SK-N-SH (cell line): ENCODE results near the gene TPRG1L. TPM values are rescaled to one million over a fixed set of nuclear protein-coding genes. Genes with fewer than 3 reads are reported as not detected.

ENCODE experiments used
- CTCF ChIA-PET: fragments of 300-600, 350-600 bp; formaldehyde crosslinking; extraction: SDS; loops from one replicate; lab custom pipeline; 2021; lab: Yijun Ruan, JAX
- POLR2A ChIA-PET: fragments of 350-600 bp; sonication (Branson Sonifier 250); formaldehyde crosslinking; extraction: SDS; loops from one replicate; lab custom pipeline; 2020; ENCODE audit warnings: antibody characterized with exemption, inconsistent platforms; lab: Yijun Ruan, JAX
- DNase-seq: peaks from one replicate; pipeline ENCODE4 v3.0.0; 2012
- H2AFZ ChIP-seq: fragments of 200-600 bp; sonication (generic); 2 replicates; pipeline ENCODE4 v1.8.1; 2016; ENCODE audit warnings: antibody characterized with exemption, mild to moderate bottlenecking, low read depth
- H3F3A ChIP-seq: fragments of 200-600 bp; sonication (generic); replicated peaks from 2 replicates; pipeline ENCODE3; 2016; ENCODE audit warnings: antibody characterized with exemption, mild to moderate bottlenecking; ENCODE audit not compliant: insufficient read depth
- H3K27ac ChIP-seq, 2 experiments: fragments of 200-500 bp in 1 of 2; fragments of 200-600 bp in 1 of 2; sonication (Bioruptor generic) in 1 of 2; sonication (generic), shearing (Covaris generic) in 1 of 2; 2 replicates each; pipeline versions ENCODE4 v1.5.1 to v1.6.1; 2014 to 2016; ENCODE audit warnings: low read depth in 2 of 2, inconsistent platforms in 1 of 2, low read length in 1 of 2, mild to moderate bottlenecking in 1 of 2, mixed read lengths in 1 of 2
- H3K27me3 ChIP-seq: fragments of 200-600 bp; sonication (generic), shearing (Covaris generic); 2 replicates; pipeline ENCODE4 v1.6.1; 2016; ENCODE audit warnings: mixed run types; ENCODE audit not compliant: insufficient read depth
- H3K36me3 ChIP-seq, 2 experiments: fragments of 200-500 bp in 1 of 2; fragments of 200-600 bp in 1 of 2; sonication (Bioruptor generic) in 1 of 2; sonication (generic) in 1 of 2; replicated peaks in 1 of 2; 2 replicates each; pipeline versions ENCODE3 to v1.5.1; 2014 to 2016; ENCODE audit warnings: low read length in 1 of 2, mild to moderate bottlenecking in 1 of 2; ENCODE audit not compliant: insufficient read depth in 2 of 2, control insufficient read depth in 1 of 2
- H3K4me1 ChIP-seq, 2 experiments: fragments of 200-500 bp in 1 of 2; fragments of 200-600 bp in 1 of 2; sonication (Bioruptor generic) in 1 of 2; sonication (generic), shearing (Covaris generic) in 1 of 2; 2 replicates each; pipeline versions ENCODE4 v1.5.1 to v1.6.1; 2014 to 2016; ENCODE audit warnings: low read depth in 1 of 2, low read length in 1 of 2, mixed run types in 1 of 2; ENCODE audit not compliant: insufficient read depth in 2 of 2, control insufficient read depth in 1 of 2
- H3K4me2 ChIP-seq: fragments of 200-600 bp; sonication (generic), shearing (Covaris generic); 2 replicates; pipeline ENCODE4 v1.6.1; 2017; ENCODE audit warnings: mixed run types
- H3K4me3 ChIP-seq, 2 experiments: fragments of 200-500 bp in 1 of 2; fragments of 200-600 bp in 1 of 2; sonication (Bioruptor generic) in 1 of 2; sonication (generic), shearing (Covaris generic) in 1 of 2; 2 replicates each; pipeline versions ENCODE4 v1.5.1 to v1.8.1; 2014 to 2016; ENCODE audit warnings: low read depth in 2 of 2, inconsistent platforms in 1 of 2, low read length in 1 of 2, mild to moderate bottlenecking in 1 of 2, mixed read lengths in 1 of 2, moderate library complexity in 1 of 2
- H3K79me2 ChIP-seq: fragments of 200-600 bp; sonication (generic); 2 replicates; pipeline ENCODE4 v1.8.1; 2017; ENCODE audit warnings: mild to moderate bottlenecking; ENCODE audit not compliant: insufficient read depth
- H3K9ac ChIP-seq: fragments of 200-600 bp; sonication (generic); 2 replicates; pipeline ENCODE4 v1.6.1; 2017; ENCODE audit warnings: mixed run types
- H3K9me2 ChIP-seq: fragments of 200-600 bp; sonication (generic); 2 replicates; pipeline ENCODE4 v1.6.1; 2017; ENCODE audit warnings: mixed run types
- H3K9me3 ChIP-seq: fragments of 200-600 bp; sonication (generic); 2 replicates; pipeline ENCODE4 v1.6.1; 2017; ENCODE audit warnings: mixed run types, mild to moderate bottlenecking, moderate library complexity
- H4K20me1 ChIP-seq: fragments of 200-600 bp; sonication (generic); 2 replicates; pipeline ENCODE4 v1.6.1; 2017; ENCODE audit warnings: mild to moderate bottlenecking, mixed run types; ENCODE audit not compliant: insufficient read depth
- EZH2phosphoT487 ChIP-seq: fragments of 200-600 bp; sonication (generic); IDR thresholded peaks from 2 replicates; pipeline ENCODE4 v1.6.1; 2017; ENCODE audit warnings: low read depth, mixed run types, mild to moderate bottlenecking, antibody characterized with exemption, moderate library complexity, borderline replicate concordance
- FOSL2 ChIP-seq: IDR thresholded peaks from 2 replicates; pipeline ENCODE4 v1.4.0; 2012; ENCODE audit warnings: low read depth, mild to moderate bottlenecking, moderate library complexity, borderline replicate concordance
- NRF1 ChIP-seq: IDR thresholded peaks from 2 replicates; pipeline ENCODE4 v1.6.1; 2012; ENCODE audit warnings: low read depth, mild to moderate bottlenecking, low read length
- POLR2AphosphoS5 ChIP-seq: IDR thresholded peaks from 2 replicates; pipeline ENCODE4 v1.6.1; 2012; ENCODE audit warnings: low read depth, low read length
- RCOR1 ChIP-seq: fragments of 150-350 bp; IDR thresholded peaks from 2 replicates; pipeline ENCODE4 v1.6.1; 2017; ENCODE audit warnings: antibody characterized with exemption, low read length
- TCF12 ChIP-seq: IDR thresholded peaks from 2 replicates; pipeline ENCODE4 v1.4.0; 2012
- WGBS: methylation state at CpG from one replicate; pipeline ENCODE4 v1.1.6; 2017; ENCODE audit warnings: low lambda C conversion rate; 5-methylcytosine and 5-hydroxymethylcytosine counted together
- polyA plus RNA-seq, 3 experiments: library from polyadenylated mRNA; depleted of rRNA; stranded (reverse); fragments of >200 nt; gene quantifications; 2 replicates each; pipeline ENCODE4 v1.2.3, GENCODE V29; 2012
- TF ChIP-seq, protein P1 (sequence below): IDR thresholded peaks from 2 replicates; pipeline ENCODE4 v1.4.0; 2012; ENCODE audit warnings: low read depth, borderline replicate concordance
- TF ChIP-seq, protein P2 (sequence below): fragments of 150-350 bp; IDR thresholded peaks from 2 replicates; pipeline ENCODE4 v1.6.1; 2017; ENCODE audit warnings: antibody characterized with exemption, low read length, low read depth, borderline replicate concordance
- TF ChIP-seq, protein P3 (sequence below): IDR thresholded peaks from 2 replicates; pipeline ENCODE4 v1.6.1; 2012; ENCODE audit warnings: mild to moderate bottlenecking, low read depth, low read length, moderate library complexity

TPRG1L gene
- polyA plus RNA-seq, 1 of the 3 experiments (the other 2 are of a cell fraction): 25.9 TPM

DNA sequence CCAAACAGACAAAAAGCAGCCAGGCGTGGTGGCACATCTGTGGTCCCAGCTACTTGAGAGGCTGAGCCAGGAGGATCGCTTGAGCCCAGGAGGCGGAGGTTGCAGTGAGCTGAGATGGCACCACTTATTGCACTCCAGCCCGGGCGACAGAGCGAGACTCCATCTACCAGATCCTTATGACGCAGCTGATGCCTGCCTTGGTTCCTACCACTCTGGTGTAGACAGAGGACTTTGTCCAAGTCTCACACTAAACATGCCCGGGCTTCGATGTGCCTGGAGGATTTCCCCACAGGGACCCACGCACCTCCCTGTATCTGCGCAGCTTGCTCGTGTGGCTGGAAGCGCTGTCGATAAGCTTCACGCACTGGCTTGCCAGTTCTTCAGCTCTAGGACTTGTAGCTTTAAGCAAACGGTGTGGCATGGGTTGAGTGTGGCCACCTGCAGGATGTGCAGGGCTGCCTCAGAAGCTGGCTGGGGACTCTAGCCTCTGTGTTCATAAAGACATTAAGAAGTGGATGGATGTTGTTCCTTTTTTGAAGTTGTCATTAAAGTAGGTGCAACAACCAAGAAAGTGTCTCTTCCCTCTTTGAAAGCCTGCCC is 4.8 kb downstream of the TPRG1L start:
- 98% methylated on average over 9 of the region's 16 CpGs for WGBS
- DNase-seq: no peak
- no peaks in the 10 kb centered on the region for H3K27me3 ChIP-seq
- H4K20me1 ChIP-seq: no peaks in the 10 kb centered on the region
- H3K9me2 ChIP-seq: no peaks in the 10 kb centered on the region
- H3K9ac ChIP-seq: no peak overlapping the region
- H3K36me3 ChIP-seq: peaks cover 9 to 66% of the 10 kb centered on the region in 2 experiments
- H3K27ac ChIP-seq: no peak overlapping the region
- peaks cover 0 to 25% of the 10 kb centered on the region in 2 experiments; a peak in 2 of 4 replicates for H3K4me1 ChIP-seq
- peaks cover 12% of the 10 kb centered on the region for H3K79me2 ChIP-seq
- TF ChIP-seq, protein P1, sequence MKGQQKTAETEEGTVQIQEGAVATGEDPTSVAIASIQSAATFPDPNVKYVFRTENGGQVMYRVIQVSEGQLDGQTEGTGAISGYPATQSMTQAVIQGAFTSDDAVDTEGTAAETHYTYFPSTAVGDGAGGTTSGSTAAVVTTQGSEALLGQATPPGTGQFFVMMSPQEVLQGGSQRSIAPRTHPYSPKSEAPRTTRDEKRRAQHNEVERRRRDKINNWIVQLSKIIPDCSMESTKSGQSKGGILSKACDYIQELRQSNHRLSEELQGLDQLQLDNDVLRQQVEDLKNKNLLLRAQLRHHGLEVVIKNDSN: no peak
- TF ChIP-seq, protein P2, sequence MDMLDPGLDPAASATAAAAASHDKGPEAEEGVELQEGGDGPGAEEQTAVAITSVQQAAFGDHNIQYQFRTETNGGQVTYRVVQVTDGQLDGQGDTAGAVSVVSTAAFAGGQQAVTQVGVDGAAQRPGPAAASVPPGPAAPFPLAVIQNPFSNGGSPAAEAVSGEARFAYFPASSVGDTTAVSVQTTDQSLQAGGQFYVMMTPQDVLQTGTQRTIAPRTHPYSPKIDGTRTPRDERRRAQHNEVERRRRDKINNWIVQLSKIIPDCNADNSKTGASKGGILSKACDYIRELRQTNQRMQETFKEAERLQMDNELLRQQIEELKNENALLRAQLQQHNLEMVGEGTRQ: no peak
- no peak for TF ChIP-seq RCOR1
- no peak for TF ChIP-seq TCF12
- TF ChIP-seq, all 33 proteins: peak for 0
- H3K9me3 ChIP-seq: no peaks in the 10 kb centered on the region
- H3K4me3 ChIP-seq: no peak overlapping the region
- CTCF ChIA-PET: interaction anchor here (0.8 to 5.2 kb wide), 14 partner anchors 10 to 177 kb away, joined by 3 to 32 read pairs (median 6); partner anchors contain the start of genes ARHGEF16, TP73 and WRAP73
- H2AFZ ChIP-seq: no peak overlapping the region
- H3F3A ChIP-seq: peaks cover 3% of the 10 kb centered on the region
- H3K4me2 ChIP-seq: no peak overlapping the region
- POLR2A ChIA-PET: interaction anchor here (0.5 to 2.1 kb wide), 3 partner anchors 19 to 1965 kb away, joined by 3 to 6 read pairs (median 4); no protein-coding TSS in a partner anchor

DNA sequence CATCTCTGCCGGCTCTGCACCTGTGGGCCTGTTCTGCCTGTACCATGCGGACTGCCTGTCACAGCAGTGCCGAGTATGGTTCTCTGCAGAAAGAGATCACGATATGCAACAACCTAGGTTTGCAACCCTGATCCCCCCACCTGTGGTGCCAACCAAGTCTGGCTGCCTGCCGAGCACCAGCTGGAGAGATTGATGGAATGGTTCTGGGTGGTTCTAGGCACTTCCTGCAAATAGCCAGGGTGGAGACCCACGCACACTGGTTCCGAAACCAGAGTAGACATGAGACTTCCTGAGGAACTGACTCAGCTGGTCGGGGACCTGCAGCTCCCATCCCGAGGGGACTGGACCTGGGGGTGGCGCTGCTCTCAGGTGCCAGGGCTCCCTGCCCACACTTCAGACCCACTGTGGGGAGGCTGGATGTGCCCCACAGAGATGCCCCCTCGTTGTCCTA is 5.4 kb downstream of the TPRG1L start:
- peak overlapping the region in 1 of 2 experiments; percentile 6; a peak in 1 of 4 replicates for H3K27ac ChIP-seq

DNA sequence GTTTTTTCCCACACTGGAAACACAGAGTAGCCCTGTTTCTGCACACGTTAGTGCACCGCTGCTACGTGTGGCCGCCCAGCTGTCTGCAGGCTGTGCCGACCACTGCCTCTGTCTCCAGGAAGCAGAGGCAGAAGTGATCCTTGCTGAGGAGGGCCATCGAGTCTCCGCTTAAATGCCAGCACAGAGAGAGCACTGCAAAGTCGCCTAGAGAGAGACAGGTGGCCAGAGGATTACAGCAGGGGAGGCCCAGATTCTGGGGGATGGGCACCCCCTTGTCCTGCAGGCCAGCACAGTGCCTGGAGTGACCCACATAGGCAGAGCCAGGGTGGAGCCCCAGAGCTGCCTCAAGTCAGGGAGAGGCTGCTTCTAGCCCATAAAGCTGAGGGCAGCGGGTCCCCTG is 6.1 kb downstream of the TPRG1L start:
- peaks cover 0 to 20% of the 10 kb centered on the region in 2 experiments; a peak in 2 of 4 replicates for H3K4me1 ChIP-seq
- ChIA-PET POLR2A (no interaction called here), CTCF (interaction anchor here (0.8 to 5.2 kb wide), 9 partner anchors 11 to 178 kb away, joined by 3 to 32 read pairs (median 9); partner anchors contain the start of gene WRAP73)
- DNase-seq: no peak
- peaks cover under 1% of the 10 kb centered on the region for H3F3A ChIP-seq
- no peak overlapping the region for H2AFZ ChIP-seq
- TF ChIP-seq, protein P3, sequence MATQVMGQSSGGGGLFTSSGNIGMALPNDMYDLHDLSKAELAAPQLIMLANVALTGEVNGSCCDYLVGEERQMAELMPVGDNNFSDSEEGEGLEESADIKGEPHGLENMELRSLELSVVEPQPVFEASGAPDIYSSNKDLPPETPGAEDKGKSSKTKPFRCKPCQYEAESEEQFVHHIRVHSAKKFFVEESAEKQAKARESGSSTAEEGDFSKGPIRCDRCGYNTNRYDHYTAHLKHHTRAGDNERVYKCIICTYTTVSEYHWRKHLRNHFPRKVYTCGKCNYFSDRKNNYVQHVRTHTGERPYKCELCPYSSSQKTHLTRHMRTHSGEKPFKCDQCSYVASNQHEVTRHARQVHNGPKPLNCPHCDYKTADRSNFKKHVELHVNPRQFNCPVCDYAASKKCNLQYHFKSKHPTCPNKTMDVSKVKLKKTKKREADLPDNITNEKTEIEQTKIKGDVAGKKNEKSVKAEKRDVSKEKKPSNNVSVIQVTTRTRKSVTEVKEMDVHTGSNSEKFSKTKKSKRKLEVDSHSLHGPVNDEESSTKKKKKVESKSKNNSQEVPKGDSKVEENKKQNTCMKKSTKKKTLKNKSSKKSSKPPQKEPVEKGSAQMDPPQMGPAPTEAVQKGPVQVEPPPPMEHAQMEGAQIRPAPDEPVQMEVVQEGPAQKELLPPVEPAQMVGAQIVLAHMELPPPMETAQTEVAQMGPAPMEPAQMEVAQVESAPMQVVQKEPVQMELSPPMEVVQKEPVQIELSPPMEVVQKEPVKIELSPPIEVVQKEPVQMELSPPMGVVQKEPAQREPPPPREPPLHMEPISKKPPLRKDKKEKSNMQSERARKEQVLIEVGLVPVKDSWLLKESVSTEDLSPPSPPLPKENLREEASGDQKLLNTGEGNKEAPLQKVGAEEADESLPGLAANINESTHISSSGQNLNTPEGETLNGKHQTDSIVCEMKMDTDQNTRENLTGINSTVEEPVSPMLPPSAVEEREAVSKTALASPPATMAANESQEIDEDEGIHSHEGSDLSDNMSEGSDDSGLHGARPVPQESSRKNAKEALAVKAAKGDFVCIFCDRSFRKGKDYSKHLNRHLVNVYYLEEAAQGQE: no peak
- 90% methylated on average over 4 of the region's 9 CpGs for WGBS
- no peaks in the 10 kb centered on the region for H4K20me1 ChIP-seq
- no peak overlapping the region; a peak in 1 of 4 replicates for H3K27ac ChIP-seq
- H3K9me3 ChIP-seq: no peaks in the 10 kb centered on the region
- no peak overlapping the region for H3K9ac ChIP-seq
- no peak overlapping the region for H3K4me2 ChIP-seq
- no peaks in the 10 kb centered on the region for H3K9me2 ChIP-seq
- peaks cover 6% of the 10 kb centered on the region for H3K79me2 ChIP-seq
- no peak overlapping the region for H3K4me3 ChIP-seq
- no peaks in the 10 kb centered on the region for H3K27me3 ChIP-seq
- peaks cover 8 to 75% of the 10 kb centered on the region in 2 experiments for H3K36me3 ChIP-seq

More for the DNA sequence above, 5.4 kb downstream of the TPRG1L start:
- TF ChIP-seq NRF1 (no peak), POLR2AphosphoS5 (no peak), FOSL2 (no peak), EZH2phosphoT487 (no peak)
- Histone ChIP-seq H2AFZ (no peak overlapping the region), H3K4me3 (no peak overlapping the region), H3K27me3 (no peaks in the 10 kb centered on the region), H4K20me1 (no peaks in the 10 kb centered on the region), H3K9ac (no peak overlapping the region), H3F3A (peaks cover 3% of the 10 kb centered on the region), H3K4me2 (no peak overlapping the region), H3K9me2 (no peaks in the 10 kb centered on the region), H3K79me2 (peaks cover 12% of the 10 kb centered on the region), H3K9me3 (no peaks in the 10 kb centered on the region), H3K4me1 (peaks cover 0 to 25% of the 10 kb centered on the region in 2 experiments; a peak in 2 of 4 replicates), H3K36me3 (peaks cover 9 to 71% of the 10 kb centered on the region in 2 experiments)
- POLR2A ChIA-PET: no interaction called here
- CTCF ChIA-PET: interaction anchor here (0.8 to 5.2 kb wide), 10 partner anchors 10 to 177 kb away, joined by 3 to 32 read pairs (median 7); partner anchors contain the start of gene WRAP73
- DNase-seq: no peak
- 81% methylated on average over 6 of the region's 11 CpGs for WGBS
